Uterus (tissue), 2 donors: ENCODE measurements around the gene APOF.

Experiments used
- POLR2A ChIP-seq, 2 donors: fragments of 450-650 bp; IDR thresholded peaks; one replicate each; pipeline ENCODE4 v1.6.1; 2016; ENCODE audit warnings: antibody characterized with exemption in 2 of 2, mild to moderate bottlenecking in 1 of 2, moderate library complexity in 1 of 2
- TF ChIP-seq, protein P1 (sequence below), 4 experiments: fragments of 200-600 bp in 2 of 4; fragments of 450-650 bp in 2 of 4; sonication (generic) in 2 of 4; IDR thresholded peaks; one replicate each; pipeline ENCODE4 v1.5.1; 2016 to 2019; ENCODE audit warnings: antibody characterized with exemption in 4 of 4, mild to moderate bottlenecking in 2 of 4, moderate library complexity in 1 of 4

- TF ChIP-seq, protein P1, sequence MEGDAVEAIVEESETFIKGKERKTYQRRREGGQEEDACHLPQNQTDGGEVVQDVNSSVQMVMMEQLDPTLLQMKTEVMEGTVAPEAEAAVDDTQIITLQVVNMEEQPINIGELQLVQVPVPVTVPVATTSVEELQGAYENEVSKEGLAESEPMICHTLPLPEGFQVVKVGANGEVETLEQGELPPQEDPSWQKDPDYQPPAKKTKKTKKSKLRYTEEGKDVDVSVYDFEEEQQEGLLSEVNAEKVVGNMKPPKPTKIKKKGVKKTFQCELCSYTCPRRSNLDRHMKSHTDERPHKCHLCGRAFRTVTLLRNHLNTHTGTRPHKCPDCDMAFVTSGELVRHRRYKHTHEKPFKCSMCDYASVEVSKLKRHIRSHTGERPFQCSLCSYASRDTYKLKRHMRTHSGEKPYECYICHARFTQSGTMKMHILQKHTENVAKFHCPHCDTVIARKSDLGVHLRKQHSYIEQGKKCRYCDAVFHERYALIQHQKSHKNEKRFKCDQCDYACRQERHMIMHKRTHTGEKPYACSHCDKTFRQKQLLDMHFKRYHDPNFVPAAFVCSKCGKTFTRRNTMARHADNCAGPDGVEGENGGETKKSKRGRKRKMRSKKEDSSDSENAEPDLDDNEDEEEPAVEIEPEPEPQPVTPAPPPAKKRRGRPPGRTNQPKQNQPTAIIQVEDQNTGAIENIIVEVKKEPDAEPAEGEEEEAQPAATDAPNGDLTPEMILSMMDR (IDR thresholded peaks at IDR 0.05), result no peak
- TF ChIP-seq POLR2A (IDR thresholded peaks at IDR 0.05), result no peak
Measured at GRCh38 chr12:56374726-56375597, 12.3 kb upstream of the APOF start.
